PC-3 (cell line): ENCODE data around the gene DLG2. TPM values are rescaled to one million over a fixed set of nuclear protein-coding genes. Genes with fewer than 3 reads are reported as not detected.

Experiments used
- ATAC-seq: fragments of 200-7000 bp; cut with Tn5 transposase; 2 replicates; pipeline ENCODE4 v1.9.1; 2020; ENCODE audit warnings: mild to moderate bottlenecking, moderate library complexity
- BruUV-seq: library from RNA; stranded (reverse); fragments of 400-500 nt; replicated peaks from 2 replicates; lab custom pipeline; 2021; lab: Mats Ljungman, UMichigan
- CTCF ChIA-PET: fragments of 300-600 bp; sonication (Branson Sonifier 250); formaldehyde crosslinking; loops from one replicate; lab custom pipeline; 2022; ENCODE audit warnings: antibody characterized with exemption; lab: Charles Lee
- POLR2A ChIA-PET: fragments of 300-600 bp; sonication (Branson Sonifier 250); formaldehyde crosslinking; loops from one replicate; lab custom pipeline; 2022; ENCODE audit warnings: antibody characterized with exemption; ENCODE audit not compliant: unreplicated experiment; lab: Charles Lee
- DNase-seq: peaks from one replicate; pipeline ENCODE4 v3.0.0-alpha.2; 2015
- H2AFZ ChIP-seq: fragments of 300-600 bp; sonication (generic); 2 replicates; pipeline ENCODE4 v1.6.0; 2016; ENCODE audit warnings: antibody characterized with exemption, low read length
- H3F3A ChIP-seq: fragments of 300-600 bp; sonication (generic); one replicate; pipeline ENCODE4 v1.6.0; 2017; ENCODE audit warnings: antibody characterized with exemption, low read length, control low read depth, mild to moderate bottlenecking; ENCODE audit not compliant: unreplicated experiment
- H3K27ac ChIP-seq: fragments of 300-600 bp; sonication (generic); 2 replicates; pipeline ENCODE4 v1.5.1; 2016; ENCODE audit warnings: mild to moderate bottlenecking, low read length
- H3K27me3 ChIP-seq: fragments of 300-600 bp; sonication (generic); 2 replicates; pipeline ENCODE4 v1.6.1; 2016; ENCODE audit warnings: low read length, mixed read lengths
- H3K36me3 ChIP-seq: fragments of 300-600 bp; sonication (generic); 2 replicates; pipeline ENCODE4 v1.6.1; 2016; ENCODE audit warnings: low read depth, mixed run types, low read length, mixed read lengths
- H3K4me1 ChIP-seq: fragments of 300-600 bp; sonication (generic); 2 replicates; pipeline ENCODE4 v1.5.1; 2016; ENCODE audit warnings: low read length; ENCODE audit not compliant: insufficient read depth
- H3K4me2 ChIP-seq: fragments of 300-600 bp; sonication (generic); 2 replicates; pipeline ENCODE4 v1.6.0; 2016; ENCODE audit warnings: low read length
- H3K4me3 ChIP-seq: fragments of 300-600 bp; sonication (generic); 2 replicates; pipeline ENCODE4 v1.5.1; 2016; ENCODE audit warnings: mild to moderate bottlenecking, low read length, mixed read lengths
- H3K79me2 ChIP-seq: fragments of 300-600 bp; sonication (generic); 2 replicates; pipeline ENCODE4 v1.6.1; 2017; ENCODE audit warnings: low read length, mixed read lengths
- H3K9ac ChIP-seq: fragments of 300-600 bp; sonication (generic); 2 replicates; pipeline ENCODE4 v1.6.0; 2016; ENCODE audit warnings: mild to moderate bottlenecking, low read length
- H3K9me2 ChIP-seq: fragments of 300-600 bp; sonication (generic); replicated peaks from 2 replicates; pipeline ENCODE4 v1.6.1; 2016; ENCODE audit warnings: mixed run types, low read length, mixed read lengths
- H3K9me3 ChIP-seq: fragments of 300-600 bp; sonication (generic); 2 replicates; pipeline ENCODE4 v1.6.1; 2016; ENCODE audit warnings: low read length, mixed read lengths
- H4K20me1 ChIP-seq: fragments of 300-600 bp; sonication (generic); 2 replicates; pipeline ENCODE4 v1.6.1; 2016; ENCODE audit warnings: low read length, mixed read lengths
- EZH2 ChIP-seq: fragments of 300-600 bp; sonication (generic); IDR thresholded peaks from one replicate; pipeline ENCODE4 v1.6.1; 2017; ENCODE audit warnings: antibody characterized with exemption, mild to moderate bottlenecking, low read length; ENCODE audit not compliant: unreplicated experiment
- EZH2phosphoT487 ChIP-seq: fragments of 300-600 bp; sonication (generic); IDR thresholded peaks from 2 replicates; pipeline ENCODE4 v1.6.1; 2018; ENCODE audit warnings: mild to moderate bottlenecking, antibody characterized with exemption, low read length, borderline replicate concordance
- intact Hi-C: fragments of 100-400 bp; cut with micrococcal nuclease; formaldehyde crosslinking; loops from 2 replicates; pipeline ENCODE4 v1.9.0; 2023
- total RNA-seq: library from RNA; depleted of rRNA; stranded (reverse); fragments of >200 nt; gene quantifications from 2 replicates; pipeline ENCODE4 v1.2.3, GENCODE V29; 2014
- TF ChIP-seq, protein P1 (sequence below): fragments of 300-600 bp; sonication (generic); conservative IDR thresholded peaks from 2 replicates; pipeline ENCODE4 v1.5.1; 2017; ENCODE audit warnings: antibody characterized with exemption, low read depth, mild to moderate bottlenecking, low read length

Gene DLG2
- total RNA-seq, 1 experiment from 2014 or later = 0.58 TPM

DNA sequence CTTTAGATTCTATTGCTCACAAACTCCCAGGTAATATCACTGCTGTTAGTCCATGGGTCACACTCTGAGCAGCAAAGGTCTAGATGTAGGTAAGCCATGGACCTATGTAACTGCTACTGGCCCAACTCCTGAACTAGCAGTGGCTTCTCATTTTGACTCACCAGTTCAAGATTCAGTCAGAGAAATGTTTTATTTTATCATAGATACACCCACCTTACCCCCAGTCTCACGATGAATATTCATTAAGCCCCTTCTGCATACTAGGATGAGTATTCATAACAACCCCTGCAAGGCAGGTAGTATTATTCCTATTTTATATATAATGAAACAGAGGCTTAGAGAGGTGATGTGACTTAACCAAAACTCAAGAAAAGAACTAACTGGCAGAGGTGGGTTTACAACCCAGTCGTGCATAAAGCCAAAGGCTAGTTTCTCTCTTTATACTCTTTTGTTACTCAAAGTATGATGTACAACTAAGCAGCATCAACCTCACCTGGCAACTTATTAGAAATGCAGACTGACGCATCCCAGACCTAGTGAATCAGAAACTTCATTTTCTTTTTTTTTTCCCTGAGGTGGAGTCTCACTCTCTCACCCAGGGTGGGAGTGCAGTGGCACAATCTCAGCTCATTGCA, 1383.4 kb downstream of the DLG2 start:
- ATAC-seq (no peak), DNase-seq (no peak)
- Histone ChIP-seq H3K9ac (no peak overlapping the region), H3K4me2 (no peak overlapping the region), H3K9me2 (no peaks in the 10 kb centered on the region), H2AFZ (no peak overlapping the region), H3K4me3 (no peak overlapping the region), H3K27ac (no peak overlapping the region), H3K9me3 (no peaks in the 10 kb centered on the region), H3K36me3 (no peaks in the 10 kb centered on the region), H3K79me2 (no peaks in the 10 kb centered on the region), H4K20me1 (no peaks in the 10 kb centered on the region), H3K4me1 (no peaks in the 10 kb centered on the region), H3K27me3 (no peaks in the 10 kb centered on the region), H3F3A (no peaks in the 10 kb centered on the region)
- TF ChIP-seq EZH2 (no peak), EZH2phosphoT487 (no peak)
- TF ChIP-seq, protein P1, sequence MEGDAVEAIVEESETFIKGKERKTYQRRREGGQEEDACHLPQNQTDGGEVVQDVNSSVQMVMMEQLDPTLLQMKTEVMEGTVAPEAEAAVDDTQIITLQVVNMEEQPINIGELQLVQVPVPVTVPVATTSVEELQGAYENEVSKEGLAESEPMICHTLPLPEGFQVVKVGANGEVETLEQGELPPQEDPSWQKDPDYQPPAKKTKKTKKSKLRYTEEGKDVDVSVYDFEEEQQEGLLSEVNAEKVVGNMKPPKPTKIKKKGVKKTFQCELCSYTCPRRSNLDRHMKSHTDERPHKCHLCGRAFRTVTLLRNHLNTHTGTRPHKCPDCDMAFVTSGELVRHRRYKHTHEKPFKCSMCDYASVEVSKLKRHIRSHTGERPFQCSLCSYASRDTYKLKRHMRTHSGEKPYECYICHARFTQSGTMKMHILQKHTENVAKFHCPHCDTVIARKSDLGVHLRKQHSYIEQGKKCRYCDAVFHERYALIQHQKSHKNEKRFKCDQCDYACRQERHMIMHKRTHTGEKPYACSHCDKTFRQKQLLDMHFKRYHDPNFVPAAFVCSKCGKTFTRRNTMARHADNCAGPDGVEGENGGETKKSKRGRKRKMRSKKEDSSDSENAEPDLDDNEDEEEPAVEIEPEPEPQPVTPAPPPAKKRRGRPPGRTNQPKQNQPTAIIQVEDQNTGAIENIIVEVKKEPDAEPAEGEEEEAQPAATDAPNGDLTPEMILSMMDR = no peak
- CTCF ChIA-PET = no interaction called here
- intact Hi-C loops = no loop called here
- POLR2A ChIA-PET = no interaction called here
- BruUV-seq = no TSS peak

DNA sequence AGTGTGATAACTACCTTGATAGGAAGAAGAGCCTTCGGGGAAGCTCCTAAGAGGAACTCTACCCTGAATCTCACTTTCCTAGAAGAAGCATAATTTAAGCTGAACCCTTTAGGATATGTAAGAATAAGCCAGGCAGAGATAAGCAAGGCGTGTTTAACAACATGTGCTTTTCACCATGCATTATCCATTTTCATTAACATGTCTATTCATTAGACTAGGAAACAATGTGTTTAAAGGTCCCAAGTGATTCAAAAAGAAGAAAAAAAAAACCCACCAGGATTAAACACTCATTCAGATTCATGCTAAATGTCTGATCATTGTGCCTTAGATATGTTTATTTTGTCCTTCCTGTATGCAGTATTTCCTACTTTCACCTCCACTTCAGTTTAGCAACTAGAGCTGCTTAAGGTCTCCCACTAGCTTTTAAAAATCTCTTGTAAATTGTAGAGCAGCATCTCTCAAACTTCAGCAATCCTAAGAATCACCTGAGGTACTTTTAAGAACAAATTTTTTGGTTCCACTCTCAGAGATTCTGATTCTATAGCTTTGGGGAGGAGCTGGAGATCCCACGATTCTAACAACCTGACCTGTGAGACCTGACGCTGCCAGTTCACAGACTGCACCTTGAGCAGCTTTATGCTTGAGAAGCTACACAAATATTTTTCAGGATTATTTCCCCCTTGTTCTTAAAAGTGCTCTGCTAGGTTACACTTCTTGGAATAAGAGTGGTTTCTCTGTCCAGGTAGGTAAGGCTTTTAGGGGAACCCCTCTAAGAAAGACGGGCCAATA, 1385.6 kb downstream of the DLG2 start:
- Histone ChIP-seq H3K4me2 (no peak overlapping the region), H2AFZ (no peak overlapping the region), H3K9me2 (no peaks in the 10 kb centered on the region), H3K9ac (no peak overlapping the region), H3K9me3 (no peaks in the 10 kb centered on the region), H3K27me3 (no peaks in the 10 kb centered on the region), H3K36me3 (no peaks in the 10 kb centered on the region), H3K4me1 (no peaks in the 10 kb centered on the region), H3K4me3 (no peak overlapping the region), H3K79me2 (no peaks in the 10 kb centered on the region), H3F3A (no peaks in the 10 kb centered on the region), H3K27ac (no peak overlapping the region), H4K20me1 (no peaks in the 10 kb centered on the region)
- ATAC-seq (no peak), DNase-seq (no peak)
- POLR2A ChIA-PET = no interaction called here
- no peak for TF ChIP-seq EZH2
- TF ChIP-seq, protein P1 = no peak
- TF ChIP-seq EZH2phosphoT487 = no peak
- CTCF ChIA-PET = no interaction called here
- intact Hi-C loops = no loop called here
- no TSS peak for BruUV-seq

GRCh38 chr11:84240847-84241246, 1386.3 kb downstream of the DLG2 start:
- Histone ChIP-seq H3K9me2 (no peaks in the 10 kb centered on the region), H3K27ac (no peak overlapping the region), H3K4me1 (no peaks in the 10 kb centered on the region), H3K4me3 (no peak overlapping the region), H3K36me3 (no peaks in the 10 kb centered on the region), H2AFZ (no peak overlapping the region), H4K20me1 (no peaks in the 10 kb centered on the region), H3K9ac (no peak overlapping the region), H3K4me2 (no peak overlapping the region), H3K9me3 (no peaks in the 10 kb centered on the region), H3K79me2 (no peaks in the 10 kb centered on the region), H3F3A (no peaks in the 10 kb centered on the region), H3K27me3 (no peaks in the 10 kb centered on the region)
- ChIA-PET CTCF (no interaction called here), POLR2A (no interaction called here)
- TF ChIP-seq EZH2 (no peak), EZH2phosphoT487 (no peak)
- TF ChIP-seq, protein P1 = no peak
- no peak for ATAC-seq
- no peak for DNase-seq
- intact Hi-C loops = no loop called here
- no TSS peak for BruUV-seq
